KG1 (cell line): ENCODE results near the gene MCC.

Source experiments
- DNase-seq: peaks from one replicate; lab custom pipeline; 2025; lab: John Stamatoyannopoulos, UW

Gene MCC

GRCh38 chr5:113147101-113147508 is 341.1 kb downstream of the MCC start:
- no peak for DNase-seq

- no peak for DNase-seq
Observed at GRCh38 chr5:113145757-113146387, 342.4 kb downstream of the MCC start.

- no peak for DNase-seq
Observed at GRCh38 chr5:113142186-113142585, 346.1 kb downstream of the MCC start.

- DNase-seq, result no peak
Observed at GRCh38 chr5:113140837-113141671, 347.2 kb downstream of the MCC start.

GRCh38 chr5:113133211-113133975 is 354.9 kb downstream of the MCC start:
- no peak for DNase-seq

GRCh38 chr5:113132564-113132963 is 355.7 kb downstream of the MCC start:
- DNase-seq, result no peak

- DNase-seq, result no peak
Observed at GRCh38 chr5:113128641-113129330, 359.5 kb downstream of the MCC start.

GRCh38 chr5:113128082-113128481 is 360.2 kb downstream of the MCC start:
- no peak for DNase-seq

- DNase-seq, result no peak
Observed at GRCh38 chr5:113127021-113127420, 361.2 kb downstream of the MCC start.

- no peak for DNase-seq
Observed at GRCh38 chr5:113125371-113125770, 362.9 kb downstream of the MCC start.

GRCh38 chr5:113124914-113125313 is 363.3 kb downstream of the MCC start:
- DNase-seq, result no peak

- no peak for DNase-seq
Observed at GRCh38 chr5:113124265-113124664, 364.0 kb downstream of the MCC start.

GRCh38 chr5:113123618-113124017 is 364.6 kb downstream of the MCC start:
- DNase-seq, result no peak

- no peak for DNase-seq
Observed at GRCh38 chr5:113122053-113122452, 366.2 kb downstream of the MCC start.

GRCh38 chr5:113119246-113119924 is 368.9 kb downstream of the MCC start:
- no peak for DNase-seq

GRCh38 chr5:113118765-113119164 is 369.5 kb downstream of the MCC start:
- DNase-seq, result no peak

- no peak for DNase-seq
Observed at GRCh38 chr5:113118298-113118697, 370.0 kb downstream of the MCC start.

- DNase-seq, result no peak
Observed at GRCh38 chr5:113117543-113118115, 370.6 kb downstream of the MCC start.

GRCh38 chr5:113115956-113116355 is 372.3 kb downstream of the MCC start:
- DNase-seq, result no peak

GRCh38 chr5:113115061-113115460 is 373.2 kb downstream of the MCC start:
- DNase-seq, result no peak

- DNase-seq, result no peak
Observed at GRCh38 chr5:113114559-113114958, 373.7 kb downstream of the MCC start.
